ENCODE results near the gene ZDHHC24.

Gene ZDHHC24

DNA sequence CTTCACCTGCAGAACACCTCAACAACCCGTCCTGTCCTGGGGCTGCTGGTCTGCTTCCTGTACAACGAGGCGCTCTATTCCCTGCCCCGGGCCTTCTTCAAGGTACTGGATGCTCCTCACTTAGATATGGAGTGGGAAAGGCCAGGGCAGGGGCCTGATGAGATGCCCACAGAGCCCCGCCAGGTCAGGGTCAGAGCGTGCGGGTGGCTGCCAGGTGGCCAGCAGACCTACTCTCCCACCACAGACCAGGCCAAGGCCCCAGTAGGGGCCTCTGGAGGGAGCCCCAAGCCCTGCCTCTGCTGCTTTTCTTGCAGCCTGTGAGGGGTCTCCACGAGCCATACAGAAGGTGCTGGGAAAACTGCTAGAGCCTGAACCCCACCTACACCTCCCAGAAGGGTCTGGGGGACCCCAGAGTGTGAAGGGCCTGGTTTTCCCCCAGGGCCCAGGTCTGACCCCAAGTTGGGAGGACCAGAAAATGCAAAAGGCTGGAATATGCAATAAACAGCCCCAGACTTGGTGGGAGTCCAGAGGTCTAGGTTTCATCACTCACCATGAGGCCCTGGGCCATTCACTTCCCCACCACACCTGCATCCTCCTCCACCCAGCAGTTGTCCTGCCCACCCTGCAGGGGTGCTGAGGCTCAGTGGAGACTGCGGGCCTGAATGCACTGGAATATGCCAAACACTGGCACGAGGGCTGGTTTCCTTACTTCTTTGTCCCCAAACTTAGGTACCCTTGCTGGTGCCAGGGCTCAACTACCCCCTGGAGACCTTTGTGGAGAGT is 14.7 kb downstream of the ZDHHC24 start:
- no peak for DNase-seq (ENCODE audit: low read depth in 1 of 2, low spot score in 1 of 2)
- in situ Hi-C loops (cut with HindIII; ENCODE audit: low pct_unique_long_range_greater_than_20kb, low sequenced_read_pairs) = no loop called here
- no peak for TF ChIP-seq JUND (IDR thresholded peaks at IDR 0.05; ENCODE audit: low read depth)

DNA sequence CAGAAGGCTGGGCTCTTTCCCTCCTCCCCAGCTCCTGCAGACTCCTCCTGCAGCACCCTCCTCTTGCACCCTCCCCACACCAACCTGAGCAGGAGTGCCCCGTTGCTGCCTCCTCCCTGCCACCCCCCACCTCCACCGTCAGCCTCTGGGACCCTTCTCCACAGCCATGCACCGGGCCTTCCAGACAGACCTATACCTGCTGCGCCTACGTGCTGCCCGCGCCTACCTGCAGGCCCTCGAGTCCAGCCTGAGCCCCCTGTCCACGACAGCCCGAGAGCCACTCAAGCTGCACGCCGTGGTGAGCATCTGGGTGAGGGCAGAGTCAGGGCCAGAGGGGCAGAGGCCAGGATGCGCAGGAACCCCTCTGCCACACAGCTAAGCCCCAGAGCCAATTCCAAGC is 16.2 kb downstream of the ZDHHC24 start:
- no peak for TF ChIP-seq JUND (IDR thresholded peaks at IDR 0.05; ENCODE audit: low read depth)
- no peak for DNase-seq (ENCODE audit: low read depth in 1 of 2, low spot score in 1 of 2)
- in situ Hi-C loops (cut with HindIII; ENCODE audit: low pct_unique_long_range_greater_than_20kb, low sequenced_read_pairs) = no loop called here

DNA sequence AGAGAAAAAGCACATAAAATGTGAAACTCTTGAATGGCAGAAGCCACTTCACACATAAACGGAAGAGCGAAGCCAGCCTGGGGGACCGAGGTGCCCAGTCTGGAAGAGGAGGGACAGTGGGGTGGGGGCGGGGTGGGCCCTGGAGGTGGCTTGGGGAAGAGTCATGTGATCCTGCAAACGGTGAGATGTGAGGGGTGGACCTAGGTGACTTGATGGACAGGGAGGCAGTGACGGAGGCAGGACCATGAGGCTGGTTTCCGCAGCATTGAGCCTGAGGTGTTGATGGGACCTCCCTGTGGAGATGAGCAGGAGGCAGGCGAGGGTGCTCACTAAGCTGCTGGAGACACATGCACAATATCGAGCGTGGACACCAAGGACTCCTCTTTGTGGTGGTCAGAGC is 16.8 kb downstream of the ZDHHC24 start:
- in situ Hi-C loops (cut with HindIII; ENCODE audit: low pct_unique_long_range_greater_than_20kb, low sequenced_read_pairs) = no loop called here
- no peak for TF ChIP-seq JUND (IDR thresholded peaks at IDR 0.05; ENCODE audit: low read depth)
- no peak for DNase-seq (ENCODE audit: low read depth in 1 of 2, low spot score in 1 of 2)

DNA sequence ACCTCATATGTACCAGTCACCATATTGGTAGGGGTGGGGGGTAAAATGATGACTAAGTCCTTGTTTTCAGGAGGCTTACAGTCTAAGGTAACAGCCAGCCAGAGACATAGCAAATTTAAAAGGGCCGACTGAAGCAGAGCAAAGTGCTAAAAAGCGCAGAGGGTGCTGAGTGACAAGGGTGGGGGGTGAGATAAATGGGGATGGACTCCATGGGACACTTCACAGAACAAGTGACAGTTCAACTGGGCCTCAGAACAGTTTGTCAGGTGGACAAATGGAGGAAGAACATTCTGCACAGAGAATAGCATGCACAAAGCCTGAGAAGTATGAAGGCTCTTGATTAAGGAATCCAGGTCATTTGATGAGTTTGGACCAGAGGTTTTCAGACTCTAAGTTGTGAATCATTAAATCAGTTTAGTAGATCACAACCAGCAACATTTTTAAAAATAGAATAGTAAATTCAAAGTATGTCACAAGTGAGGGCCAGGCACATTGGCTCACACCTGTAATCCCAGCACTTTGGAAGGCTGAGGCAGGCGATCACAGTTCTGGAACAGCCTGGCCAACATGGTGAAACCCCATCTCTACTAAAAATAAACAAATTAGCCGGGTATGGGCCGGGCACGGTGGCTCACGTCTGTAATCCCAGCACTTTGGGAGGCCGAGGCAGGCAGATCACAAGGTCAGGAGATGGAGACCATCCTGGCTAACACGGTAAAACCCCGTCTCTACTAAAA is 21.4 kb downstream of the ZDHHC24 start:
- in situ Hi-C loops (cut with HindIII; ENCODE audit: low pct_unique_long_range_greater_than_20kb, low sequenced_read_pairs) = no loop called here
- TF ChIP-seq JUND (IDR thresholded peaks at IDR 0.05; ENCODE audit: low read depth) = no peak
- no peak for DNase-seq (ENCODE audit: low read depth in 1 of 2, low spot score in 1 of 2)

DNA sequence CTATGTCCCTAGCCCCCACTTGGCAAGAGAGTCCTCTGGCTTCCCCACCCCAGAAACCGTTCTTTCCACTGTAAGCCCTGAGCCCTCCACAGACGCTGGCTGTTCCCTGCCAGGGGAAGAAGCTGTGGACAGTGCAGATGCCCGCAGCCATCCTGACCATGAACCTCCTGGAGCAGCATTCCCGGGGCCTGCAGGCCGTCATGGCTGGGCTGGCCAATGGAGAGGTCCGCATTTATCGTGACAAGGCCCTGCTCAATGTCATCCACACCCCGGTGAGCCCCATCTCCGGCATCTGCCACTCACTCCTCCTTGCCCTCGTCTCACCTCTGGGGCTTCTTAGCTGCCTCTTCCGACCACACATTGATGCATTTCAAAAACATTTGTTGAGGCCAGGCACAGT is 22.2 kb downstream of the ZDHHC24 start:
- no peak for DNase-seq (ENCODE audit: low read depth in 1 of 2, low spot score in 1 of 2)
- in situ Hi-C loops (cut with HindIII; ENCODE audit: low pct_unique_long_range_greater_than_20kb, low sequenced_read_pairs) = no loop called here
- no peak for TF ChIP-seq JUND (IDR thresholded peaks at IDR 0.05; ENCODE audit: low read depth)

DNA sequence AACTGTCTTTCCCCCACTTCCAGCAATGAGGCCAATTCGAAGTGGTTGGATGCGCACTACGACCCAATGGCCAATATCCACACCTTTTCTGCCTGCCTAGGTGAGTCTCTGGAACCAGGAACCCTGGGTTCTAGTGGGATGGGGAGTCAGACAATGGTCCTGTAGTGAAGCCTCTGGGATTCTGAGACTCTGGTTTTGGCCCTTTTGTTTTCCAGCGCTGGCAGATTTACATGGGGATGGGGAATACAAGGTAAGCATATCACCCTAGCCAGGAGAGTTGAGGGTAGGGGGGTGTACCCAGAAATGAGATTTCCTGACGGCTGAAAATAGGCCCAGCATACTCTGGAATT is 34.9 kb downstream of the ZDHHC24 start:
- DNase-seq (ENCODE audit: low read depth in 1 of 2, low spot score in 1 of 2) = no peak
- in situ Hi-C loops (cut with HindIII; ENCODE audit: low pct_unique_long_range_greater_than_20kb, low sequenced_read_pairs) = no loop called here
- TF ChIP-seq JUND (IDR thresholded peaks at IDR 0.05; ENCODE audit: low read depth) = no peak

DNA sequence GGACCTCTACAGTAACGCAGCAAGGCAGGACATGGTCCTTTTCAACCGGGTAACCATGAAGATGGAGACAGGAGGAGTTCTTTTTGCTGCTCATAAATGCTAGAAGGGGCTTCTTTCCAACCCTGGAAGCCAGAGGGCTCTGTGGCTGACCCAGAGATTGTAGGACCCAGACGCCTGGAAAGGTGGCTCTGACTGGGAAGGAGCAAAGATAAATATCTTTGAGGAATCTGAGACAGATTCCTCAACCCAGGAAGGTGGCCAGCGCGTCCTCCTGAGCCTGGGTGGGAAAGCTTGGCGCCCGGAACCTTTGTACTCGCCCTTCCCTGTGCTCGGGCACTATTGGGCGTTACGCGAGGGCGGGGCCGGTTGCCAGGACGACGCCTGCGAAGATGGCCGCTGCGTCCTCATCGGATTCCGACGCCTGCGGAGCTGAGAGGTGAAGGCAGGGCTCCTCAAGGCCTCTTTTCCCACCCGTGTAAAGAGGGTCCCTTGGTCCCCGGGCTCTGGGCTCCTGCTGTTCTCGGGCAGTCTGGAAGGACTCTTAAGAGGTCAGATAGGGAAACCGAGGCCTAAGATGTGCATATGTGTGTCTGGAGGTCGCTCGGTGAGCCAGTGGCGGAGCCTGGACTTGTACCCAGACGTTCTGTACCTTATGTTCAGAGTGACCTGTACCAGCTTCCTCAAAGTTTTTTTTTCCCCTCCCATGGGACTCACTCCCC is 35.4 kb downstream of the ZDHHC24 start, which contains the start of gene BBS1:
Gene BBS1, plus strand, starts transcription at position 365 of the 719 bp plus-strand sequence. Its CDS starts 25 bp downstream, at position 390.
- in situ Hi-C loops (cut with HindIII; ENCODE audit: low pct_unique_long_range_greater_than_20kb, low sequenced_read_pairs) = no loop called here
- peak; percentile 77 to 88 for DNase-seq (ENCODE audit: low read depth in 1 of 2, low spot score in 1 of 2)
- TF ChIP-seq JUND (IDR thresholded peaks at IDR 0.05; ENCODE audit: low read depth) = no peak

DNA sequence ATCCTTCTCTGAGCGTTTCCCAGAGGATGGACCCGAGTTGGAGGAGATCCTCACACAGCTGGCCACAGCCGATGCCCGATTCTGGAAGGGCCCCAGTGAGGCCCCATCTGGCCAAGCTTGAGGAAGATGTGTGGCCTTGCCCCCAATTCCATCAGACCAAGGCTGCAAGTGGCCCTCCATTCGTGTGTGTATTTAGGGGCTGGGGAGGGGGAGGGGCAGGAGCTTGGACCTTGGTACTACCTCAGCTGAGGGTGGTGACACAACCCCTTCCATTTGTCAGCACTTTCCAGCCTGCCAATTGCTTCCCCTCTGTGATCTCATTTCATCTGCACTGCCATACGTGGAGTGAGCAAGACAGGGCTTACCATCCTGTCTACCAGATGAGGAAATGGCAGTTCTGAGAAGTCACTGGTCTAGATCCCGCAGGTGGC is 36.7 kb downstream of the ZDHHC24 start:
- in situ Hi-C loops (cut with HindIII; ENCODE audit: low pct_unique_long_range_greater_than_20kb, low sequenced_read_pairs) = no loop called here
- no peak for DNase-seq (ENCODE audit: low read depth in 1 of 2, low spot score in 1 of 2)
- TF ChIP-seq JUND (IDR thresholded peaks at IDR 0.05; ENCODE audit: low read depth) = no peak

DNA sequence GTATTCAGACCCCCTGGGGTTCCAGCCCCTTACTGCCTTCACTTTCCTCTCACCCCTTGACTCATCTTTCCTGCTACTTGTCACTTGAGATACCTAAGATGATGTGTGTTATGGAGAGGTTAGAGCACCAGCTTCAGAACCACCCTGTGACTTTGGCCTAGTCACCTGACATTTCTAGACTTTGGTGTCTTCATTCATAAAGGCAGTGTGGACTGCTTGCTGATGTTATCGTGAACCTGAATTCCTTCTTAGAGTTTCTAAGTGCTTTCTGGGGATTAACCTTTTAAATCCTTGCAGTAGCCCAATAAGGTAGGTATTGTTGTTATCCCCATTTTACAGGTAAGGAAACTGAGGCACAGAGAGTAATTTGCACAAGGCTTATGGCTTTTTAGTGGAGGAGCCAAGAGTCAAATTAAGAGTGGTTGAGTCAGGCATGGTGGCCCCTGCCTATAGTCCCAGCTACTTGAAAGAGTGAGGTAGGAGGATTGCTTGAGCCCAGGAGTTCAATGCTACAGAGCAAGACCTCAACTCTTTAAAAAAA is 40.5 kb downstream of the ZDHHC24 start:
- no peak for TF ChIP-seq JUND (IDR thresholded peaks at IDR 0.05; ENCODE audit: low read depth)
- peak; percentile 66 to 87 for DNase-seq (ENCODE audit: low read depth in 1 of 2, low spot score in 1 of 2)
- in situ Hi-C loops (cut with HindIII; ENCODE audit: low pct_unique_long_range_greater_than_20kb, low sequenced_read_pairs) = no loop called here

DNA sequence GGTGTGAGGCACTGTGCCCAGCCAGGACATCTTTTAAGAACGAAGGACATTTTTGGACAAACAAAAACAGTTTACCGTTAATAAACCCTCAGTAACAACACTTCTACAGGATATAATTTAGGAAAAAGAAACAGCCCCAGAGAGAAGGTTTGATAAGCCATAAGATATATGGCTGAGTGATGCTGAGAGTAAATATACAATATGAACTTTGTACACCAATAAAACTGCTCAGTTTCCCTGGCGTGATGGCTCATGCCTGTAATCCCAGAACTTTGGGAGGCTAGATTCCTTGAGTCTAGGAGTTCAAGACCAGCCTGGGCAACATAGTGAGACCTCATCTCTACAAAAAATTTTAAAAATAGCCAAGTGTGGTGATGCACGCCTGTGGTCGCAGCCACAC is 47.3 kb downstream of the ZDHHC24 start:
- DNase-seq (ENCODE audit: low read depth in 1 of 2, low spot score in 1 of 2) = no peak
- in situ Hi-C loops (cut with HindIII; ENCODE audit: low pct_unique_long_range_greater_than_20kb, low sequenced_read_pairs) = no loop called here
- no peak for TF ChIP-seq JUND (IDR thresholded peaks at IDR 0.05; ENCODE audit: low read depth)

DNA sequence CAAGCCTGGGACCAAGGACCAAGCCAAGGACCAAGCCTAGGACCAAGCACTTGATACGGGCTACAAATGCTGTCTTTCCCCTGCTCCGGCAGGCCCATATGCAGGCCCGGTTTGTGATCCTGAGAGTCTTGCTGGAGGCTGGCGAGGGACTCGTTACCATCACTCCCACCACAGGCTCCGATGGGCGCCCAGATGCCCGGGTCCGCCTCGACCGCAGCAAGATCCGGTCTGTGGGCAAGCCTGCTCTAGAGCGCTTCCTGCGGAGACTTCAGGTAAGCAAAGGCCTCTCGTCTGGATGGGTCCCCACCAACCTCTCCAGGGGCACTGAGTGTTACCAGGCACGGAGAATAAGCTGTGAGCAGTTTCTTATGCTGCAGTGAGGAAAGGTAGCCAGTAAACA is 48.6 kb downstream of the ZDHHC24 start:
- TF ChIP-seq JUND (IDR thresholded peaks at IDR 0.05; ENCODE audit: low read depth) = no peak
- in situ Hi-C loops (cut with HindIII; ENCODE audit: low pct_unique_long_range_greater_than_20kb, low sequenced_read_pairs) = no loop called here
- DNase-seq (ENCODE audit: low read depth in 1 of 2, low spot score in 1 of 2) = no peak

DNA sequence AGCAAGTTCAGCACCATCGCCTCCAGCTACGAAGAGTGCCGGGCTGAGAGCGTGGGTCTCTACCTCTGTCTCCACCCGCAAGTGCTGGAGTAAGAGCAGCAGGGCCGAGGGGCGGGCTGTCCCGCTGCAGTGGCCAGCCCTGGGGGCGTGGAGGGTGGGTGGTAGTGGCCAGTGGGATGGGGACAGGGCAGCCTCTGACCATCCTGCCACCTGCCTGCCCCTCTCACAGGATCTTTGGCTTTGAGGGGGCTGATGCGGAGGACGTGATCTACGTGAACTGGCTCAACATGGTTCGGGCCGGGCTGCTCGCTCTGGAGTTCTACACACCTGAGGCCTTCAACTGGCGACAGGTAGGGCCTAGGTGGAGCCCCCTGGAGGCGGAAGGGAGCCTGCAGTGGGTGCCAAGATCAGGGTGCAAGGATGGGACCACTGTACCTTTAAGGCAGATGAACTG is 50.4 kb downstream of the ZDHHC24 start:
- peak in 1 of 2 experiments; percentile 39 for DNase-seq (ENCODE audit: low read depth in 1 of 2, low spot score in 1 of 2)
- in situ Hi-C loops (cut with HindIII; ENCODE audit: low pct_unique_long_range_greater_than_20kb, low sequenced_read_pairs) = no loop called here

More for the DNA sequence above, 50.4 kb downstream of the ZDHHC24 start:
- TF ChIP-seq JUND (IDR thresholded peaks at IDR 0.05; ENCODE audit: low read depth) = no peak
